Spleen (tissue), 7 donors: ENCODE measurements around the gene TNFRSF21.

Source experiments
- POLR2AphosphoS5 ChIP-seq, 3 donors: sonication (generic); formaldehyde crosslinking; IDR thresholded peaks; one replicate each; pipeline ENCODE4 v1.5.1; 2017; ENCODE audit warnings: antibody characterized with exemption in 3 of 3
- TF ChIP-seq, protein P1 (sequence below), 11 experiments: fragments of 200-600 bp in 7 of 11; fragments of 450-650 bp in 4 of 11; sonication (generic) in 4 of 11; IDR thresholded peaks in 8 of 11; conservative IDR thresholded peaks in 3 of 11; 1 replicate in 7 of 11; 2 replicates in 4 of 11; pipeline versions ENCODE4 v1.4.0 to v1.8.0; 2016 to 2021; ENCODE audit warnings: antibody characterized with exemption in 11 of 11, inconsistent platforms in 4 of 11, mild to moderate bottlenecking in 1 of 11
- donor health status: DM: no; HTN: no; CAD: no; lungs with moderate emphysema.
- donor health status: DM: no; HTN: no; CAD: no.
- donor health status: DM: no; HTN: no; CAD: no.

DNA sequence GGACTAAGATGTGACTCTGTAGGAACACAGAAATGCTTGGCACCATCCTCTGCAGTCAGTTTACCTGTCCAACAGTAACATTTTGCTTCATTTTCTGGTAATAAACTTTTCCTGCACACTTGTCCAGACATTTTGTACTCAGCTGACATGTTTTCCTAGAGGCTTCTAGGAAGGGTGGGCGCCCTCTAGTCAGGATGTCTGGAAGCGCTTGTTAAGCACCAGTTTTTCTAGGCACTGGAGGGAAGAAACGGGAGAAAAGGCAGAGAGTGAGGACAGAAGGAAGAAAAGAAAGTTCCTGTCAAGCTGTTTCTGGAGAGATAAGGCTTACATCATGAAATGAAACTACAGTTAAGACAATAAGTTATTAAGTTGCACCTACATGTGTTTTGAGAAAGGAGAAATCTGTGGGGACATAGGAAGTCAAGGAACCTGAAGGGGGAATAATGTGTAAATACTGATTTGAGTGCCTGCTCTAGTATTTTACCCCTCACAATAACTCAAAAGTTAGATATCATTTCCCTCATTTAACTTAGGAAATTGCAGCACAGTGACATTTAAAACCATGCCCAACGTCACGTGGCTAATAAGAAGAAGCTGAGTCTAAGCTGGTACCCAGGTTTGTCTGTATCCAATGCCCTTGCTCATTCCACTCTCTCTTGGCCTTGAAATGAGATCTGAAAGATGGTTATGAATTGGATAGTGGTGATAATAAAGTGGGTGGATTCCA, 42.7 kb upstream of the TNFRSF21 start:
- TF ChIP-seq, protein P1, sequence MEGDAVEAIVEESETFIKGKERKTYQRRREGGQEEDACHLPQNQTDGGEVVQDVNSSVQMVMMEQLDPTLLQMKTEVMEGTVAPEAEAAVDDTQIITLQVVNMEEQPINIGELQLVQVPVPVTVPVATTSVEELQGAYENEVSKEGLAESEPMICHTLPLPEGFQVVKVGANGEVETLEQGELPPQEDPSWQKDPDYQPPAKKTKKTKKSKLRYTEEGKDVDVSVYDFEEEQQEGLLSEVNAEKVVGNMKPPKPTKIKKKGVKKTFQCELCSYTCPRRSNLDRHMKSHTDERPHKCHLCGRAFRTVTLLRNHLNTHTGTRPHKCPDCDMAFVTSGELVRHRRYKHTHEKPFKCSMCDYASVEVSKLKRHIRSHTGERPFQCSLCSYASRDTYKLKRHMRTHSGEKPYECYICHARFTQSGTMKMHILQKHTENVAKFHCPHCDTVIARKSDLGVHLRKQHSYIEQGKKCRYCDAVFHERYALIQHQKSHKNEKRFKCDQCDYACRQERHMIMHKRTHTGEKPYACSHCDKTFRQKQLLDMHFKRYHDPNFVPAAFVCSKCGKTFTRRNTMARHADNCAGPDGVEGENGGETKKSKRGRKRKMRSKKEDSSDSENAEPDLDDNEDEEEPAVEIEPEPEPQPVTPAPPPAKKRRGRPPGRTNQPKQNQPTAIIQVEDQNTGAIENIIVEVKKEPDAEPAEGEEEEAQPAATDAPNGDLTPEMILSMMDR (IDR thresholded peaks at IDR 0.05 in 8 of 11, conservative IDR thresholded peaks at IDR 0.05 in 3 of 11), result no peak
- TF ChIP-seq POLR2AphosphoS5 (IDR thresholded peaks at IDR 0.05), result no peak
